ENCODE results near the gene B3GNT9. TPM values are rescaled to one million over a fixed set of nuclear protein-coding genes. Genes with fewer than 3 reads are reported as not detected.

B3GNT9 gene
- polyA plus RNA-seq, 2 of the 4 experiments (the other 2 are of a cell fraction), result 6.8 to 9.3 TPM

DNA sequence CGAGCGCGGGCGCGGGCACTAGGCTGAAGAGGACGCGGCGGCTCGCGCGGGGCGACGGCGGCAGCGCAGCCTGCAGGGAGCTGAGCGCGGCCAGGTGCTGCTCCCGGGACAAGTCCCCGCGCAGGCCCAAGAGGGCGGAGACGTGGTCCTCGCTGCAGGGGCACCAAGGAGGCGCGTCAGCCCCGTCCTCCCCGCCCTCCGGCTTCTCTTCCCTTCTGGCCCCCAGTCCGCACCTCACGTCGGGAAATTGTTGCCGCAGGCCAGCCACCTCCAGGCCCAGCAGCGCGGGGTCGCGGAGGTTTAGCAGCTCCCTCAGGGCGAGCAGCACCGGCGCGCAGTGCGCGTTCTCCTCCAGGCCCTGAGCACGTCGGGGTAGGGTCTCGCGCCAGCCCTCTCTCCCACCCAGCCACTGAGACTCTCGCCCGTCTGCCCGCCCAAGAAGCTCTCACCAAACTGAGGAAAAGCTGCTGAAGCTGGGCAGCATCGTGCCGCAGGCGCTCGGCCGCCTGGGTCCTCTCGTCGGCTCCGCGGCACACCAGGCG lies 33.7 kb upstream of the B3GNT9 start:
- WGBS (ENCODE audit: missing lambda C conversion rate), result 41% methylated on average over 46 of the region's 59 CpGs
- peak in 1 of 2 experiments; percentile 40 for DNase-seq (ENCODE audit: low read depth in 1 of 2, low spot score in 1 of 2)
- CTCF ChIA-PET, result interaction anchor here (0.5 to 10.7 kb wide), 56 partner anchors 10 to 293 kb away, joined by 3 to 162 read pairs (median 5); partner anchors contain the start of genes B3GNT9, CES3, FBXL8 and NOL3
- Histone ChIP-seq H3K9me3 (no peaks in the 10 kb centered on the region), H3K4me2 (peak overlapping the region; percentile 89), H3K4me1 (peaks cover 33% of the 10 kb centered on the region), H3K27ac (peak overlapping the region; percentile 93 to 97), H3K4me3 (peak overlapping the region; percentile 66)
- POLR2A ChIA-PET, result interaction anchor here (1.5 to 1.6 kb wide), 3 partner anchors 10 to 167 kb away, joined by 3 to 4 read pairs (median 3); partner anchors contain the start of gene TMEM208
- ATAC-seq, result peak; percentile 37 to 47
- no peak for FAIRE-seq
- TF ChIP-seq JUN (IDR thresholded peaks at IDR 0.05) (no peak), FOSL2 (IDR thresholded peaks at IDR 0.05) (no peak), FOSL2 (CRISPR knock-in tag; IDR thresholded peaks at IDR 0.05) (no peak), FOSB (CRISPR knock-in tag; IDR thresholded peaks at IDR 0.05) (no peak), MAZ (IDR thresholded peaks at IDR 0.05; ENCODE audit: borderline replicate concordance, low read depth, low read length) (no peak)
- TF ChIP-seq, protein P1, sequence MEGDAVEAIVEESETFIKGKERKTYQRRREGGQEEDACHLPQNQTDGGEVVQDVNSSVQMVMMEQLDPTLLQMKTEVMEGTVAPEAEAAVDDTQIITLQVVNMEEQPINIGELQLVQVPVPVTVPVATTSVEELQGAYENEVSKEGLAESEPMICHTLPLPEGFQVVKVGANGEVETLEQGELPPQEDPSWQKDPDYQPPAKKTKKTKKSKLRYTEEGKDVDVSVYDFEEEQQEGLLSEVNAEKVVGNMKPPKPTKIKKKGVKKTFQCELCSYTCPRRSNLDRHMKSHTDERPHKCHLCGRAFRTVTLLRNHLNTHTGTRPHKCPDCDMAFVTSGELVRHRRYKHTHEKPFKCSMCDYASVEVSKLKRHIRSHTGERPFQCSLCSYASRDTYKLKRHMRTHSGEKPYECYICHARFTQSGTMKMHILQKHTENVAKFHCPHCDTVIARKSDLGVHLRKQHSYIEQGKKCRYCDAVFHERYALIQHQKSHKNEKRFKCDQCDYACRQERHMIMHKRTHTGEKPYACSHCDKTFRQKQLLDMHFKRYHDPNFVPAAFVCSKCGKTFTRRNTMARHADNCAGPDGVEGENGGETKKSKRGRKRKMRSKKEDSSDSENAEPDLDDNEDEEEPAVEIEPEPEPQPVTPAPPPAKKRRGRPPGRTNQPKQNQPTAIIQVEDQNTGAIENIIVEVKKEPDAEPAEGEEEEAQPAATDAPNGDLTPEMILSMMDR (IDR thresholded peaks at IDR 0.05), result no peak

DNA sequence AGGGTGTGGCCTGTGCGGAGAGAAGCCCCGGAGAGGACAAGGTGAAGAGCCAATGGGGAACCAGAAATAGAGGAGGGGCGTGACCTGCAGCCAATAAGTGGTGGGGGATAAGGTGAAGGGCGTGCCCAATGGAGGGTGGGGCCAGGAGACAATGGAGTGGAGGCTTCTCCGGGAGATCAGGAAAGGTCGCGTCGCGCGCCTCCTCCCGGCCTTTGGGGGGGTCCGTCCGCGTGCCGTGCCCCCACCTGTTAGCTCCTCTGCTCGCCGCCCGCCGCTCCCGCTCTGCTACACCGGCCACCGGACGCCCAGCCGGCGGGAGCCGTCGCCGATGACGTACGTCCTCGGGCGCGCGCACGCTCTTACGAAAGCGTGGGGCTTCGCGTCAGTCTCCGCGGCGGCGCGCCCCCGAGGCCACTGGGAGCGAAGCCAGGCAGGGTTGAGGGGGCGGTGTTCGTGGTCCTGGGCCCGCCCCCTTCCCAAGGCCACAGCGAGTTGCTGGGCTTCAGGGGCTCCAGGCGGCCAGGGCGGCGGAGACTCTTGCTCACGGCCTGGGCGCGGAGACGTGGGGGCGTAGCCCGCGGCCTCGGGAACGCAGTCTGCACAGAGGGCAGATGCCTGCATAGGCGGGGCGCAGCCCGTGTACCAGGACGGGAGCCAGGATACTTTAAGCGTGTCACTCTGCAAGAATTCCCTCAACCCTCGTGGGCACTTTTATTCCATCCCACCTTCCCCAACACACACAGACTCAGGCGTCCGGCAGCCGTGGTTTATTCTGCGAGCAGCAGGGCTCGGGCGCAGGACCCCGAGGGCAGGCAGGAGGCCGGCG lies 33.0 kb upstream of the B3GNT9 start, which contains the start of gene MATCAP1:
Gene MATCAP1 (minus strand): TSS at position 337 of the 826 bp plus-strand sequence. CDS start 3,353 bp downstream, outside the sequence.
- Histone ChIP-seq H3K27ac (peak within 1 kb of the TSS; percentile 93 to 97), H3K4me3 (peak within 1 kb of the TSS; percentile 66), H3K4me1 (peaks cover 33% of the 10 kb centered on the region), H3K9me3 (no peaks in the 10 kb centered on the region), H3K4me2 (peak within 1 kb of the TSS; percentile 89)
- ATAC-seq, result peak; percentile 72 to 87
- CTCF ChIA-PET, result interaction anchor here (1.3 to 10.7 kb wide), 17 partner anchors 12 to 244 kb away, joined by 3 to 162 read pairs (median 5); partner anchors contain the start of genes CES3, FBXL8, NOL3 and TMEM208
- WGBS (ENCODE audit: missing lambda C conversion rate), result 2% methylated on average over 47 of the region's 77 CpGs
- DNase-seq (ENCODE audit: low read depth in 1 of 2, low spot score in 1 of 2), result peak; percentile 98 to 99
- POLR2A ChIA-PET, result interaction anchor here (1.6 kb wide), 1 partner anchor 9 kb away, joined by 3 read pairs; no protein-coding TSS in a partner anchor
- peak; percentile 94 for FAIRE-seq
- TF ChIP-seq ZC3H11A (IDR thresholded peaks at IDR 0.05) (no peak), CEBPB (IDR thresholded peaks at IDR 0.05) (peak in 1 of 2 experiments; percentile 77; a peak in 3 of 4 replicates), TP53 (CRISPR knock-in tag; IDR thresholded peaks at IDR 0.05) (no peak), HOXB5 (CRISPR knock-in tag; IDR thresholded peaks at IDR 0.05) (no peak), FOSB (CRISPR knock-in tag; IDR thresholded peaks at IDR 0.05) (no peak), NFE2L2 (conservative IDR thresholded peaks at IDR 0.05; ENCODE audit: low read length) (no peak), ZFP36 (IDR thresholded peaks at IDR 0.05; ENCODE audit: borderline replicate concordance, partially characterized antibody) (no peak), MAX (IDR thresholded peaks at IDR 0.05) (peak; percentile 49), FOXS1 (CRISPR knock-in tag; IDR thresholded peaks at IDR 0.05) (no peak), RFX5 (IDR thresholded peaks at IDR 0.05) (peak; percentile 54; the same call in 1 of the 2 replicates), HOXB13 (CRISPR knock-in tag; IDR thresholded peaks at IDR 0.05; ENCODE audit: low read depth) (no peak), JUNB (IDR thresholded peaks at IDR 0.05) (no peak), EHF (CRISPR knock-in tag; IDR thresholded peaks at IDR 0.05) (no peak), TFCP2L1 (CRISPR knock-in tag; IDR thresholded peaks at IDR 0.05) (no peak), CBX8 (IDR thresholded peaks at IDR 0.05) (no peak), PHF8 (IDR thresholded peaks at IDR 0.05; ENCODE audit: borderline replicate concordance, low read depth) (peak; percentile 61), FOSL2 (IDR thresholded peaks at IDR 0.05) (no peak), FOSL2 (CRISPR knock-in tag; IDR thresholded peaks at IDR 0.05) (no peak; the same call in 1 of the 2 replicates), CHD2 (IDR thresholded peaks at IDR 0.05; ENCODE audit: low read length, partially characterized antibody) (peak; percentile 9), RAD21 (conservative IDR thresholded peaks at IDR 0.05 in 1 of 2, IDR thresholded peaks at IDR 0.05 in 1 of 2) (no peak), MAZ (IDR thresholded peaks at IDR 0.05; ENCODE audit: borderline replicate concordance, low read depth, low read length) (no peak), JUN (IDR thresholded peaks at IDR 0.05) (peak; percentile 39 to 64; a peak in 3 of 5 replicates)
- TF ChIP-seq, protein P1 (IDR thresholded peaks at IDR 0.05), result no peak
- TF ChIP-seq, protein P2, sequence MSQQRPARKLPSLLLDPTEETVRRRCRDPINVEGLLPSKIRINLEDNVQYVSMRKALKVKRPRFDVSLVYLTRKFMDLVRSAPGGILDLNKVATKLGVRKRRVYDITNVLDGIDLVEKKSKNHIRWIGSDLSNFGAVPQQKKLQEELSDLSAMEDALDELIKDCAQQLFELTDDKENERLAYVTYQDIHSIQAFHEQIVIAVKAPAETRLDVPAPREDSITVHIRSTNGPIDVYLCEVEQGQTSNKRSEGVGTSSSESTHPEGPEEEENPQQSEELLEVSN (IDR thresholded peaks at IDR 0.05; ENCODE audit: borderline replicate concordance, low read depth), result peak; percentile 31; the same call in 1 of the 2 replicates
- TF ChIP-seq, protein P3, sequence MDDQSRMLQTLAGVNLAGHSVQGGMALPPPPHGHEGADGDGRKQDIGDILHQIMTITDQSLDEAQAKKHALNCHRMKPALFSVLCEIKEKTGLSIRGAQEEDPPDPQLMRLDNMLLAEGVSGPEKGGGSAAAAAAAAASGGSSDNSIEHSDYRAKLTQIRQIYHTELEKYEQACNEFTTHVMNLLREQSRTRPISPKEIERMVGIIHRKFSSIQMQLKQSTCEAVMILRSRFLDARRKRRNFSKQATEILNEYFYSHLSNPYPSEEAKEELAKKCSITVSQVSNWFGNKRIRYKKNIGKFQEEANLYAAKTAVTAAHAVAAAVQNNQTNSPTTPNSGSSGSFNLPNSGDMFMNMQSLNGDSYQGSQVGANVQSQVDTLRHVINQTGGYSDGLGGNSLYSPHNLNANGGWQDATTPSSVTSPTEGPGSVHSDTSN (IDR thresholded peaks at IDR 0.05), result peak; percentile 91
